Activated CD4-positive, alpha-beta T cell treated with anti-CD3 and anti-CD28 coated beads for 4 hours (primary cell): ENCODE results near the gene SLAMF7.

Source experiments
- DNase-seq, 2 donors: peaks; one replicate each; pipeline ENCODE4 v3.0.0-alpha.2; 2020

Gene SLAMF7

DNA sequence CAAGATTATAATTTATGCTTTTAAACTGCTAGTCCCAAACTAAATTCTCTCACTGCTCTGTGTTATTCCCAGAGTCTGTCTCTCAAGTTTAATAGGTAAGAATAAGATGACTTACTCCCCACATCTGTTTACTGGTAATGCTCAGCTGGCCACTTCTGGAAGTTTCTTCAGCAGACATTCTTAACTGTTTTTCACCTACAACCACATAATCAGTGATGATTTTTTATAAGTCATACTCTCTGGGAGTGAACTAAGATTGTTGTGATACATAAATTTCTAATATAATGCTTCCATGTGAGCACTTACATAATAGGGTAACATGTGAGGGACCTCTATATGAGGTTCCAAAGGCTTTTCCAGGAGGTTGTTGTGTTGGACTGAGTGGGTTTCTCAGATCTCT, 8.7 kb downstream of the SLAMF7 start:
- no peak for DNase-seq

DNA sequence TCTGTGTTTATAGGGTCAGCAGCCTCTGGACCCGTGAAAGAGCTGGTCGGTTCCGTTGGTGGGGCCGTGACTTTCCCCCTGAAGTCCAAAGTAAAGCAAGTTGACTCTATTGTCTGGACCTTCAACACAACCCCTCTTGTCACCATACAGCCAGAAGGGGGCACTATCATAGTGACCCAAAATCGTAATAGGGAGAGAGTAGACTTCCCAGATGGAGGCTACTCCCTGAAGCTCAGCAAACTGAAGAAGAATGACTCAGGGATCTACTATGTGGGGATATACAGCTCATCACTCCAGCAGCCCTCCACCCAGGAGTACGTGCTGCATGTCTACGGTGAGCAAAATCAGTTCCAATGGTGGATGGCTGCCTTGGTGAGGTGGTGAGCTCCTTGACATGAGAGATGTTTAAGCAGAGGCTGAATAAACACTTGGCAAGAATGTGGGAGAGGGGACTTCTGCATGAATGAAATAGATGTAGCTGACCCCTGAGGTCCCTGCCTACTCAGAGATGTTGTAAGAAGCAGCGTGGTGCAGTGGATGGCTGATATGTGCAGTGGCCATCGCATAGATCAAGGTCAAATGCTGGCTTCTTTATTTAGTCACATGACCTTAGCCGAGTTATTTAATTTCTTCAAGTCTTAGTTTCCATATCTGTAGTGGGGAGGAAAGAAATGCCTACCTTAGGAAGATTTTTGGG, 9.3 kb downstream of the SLAMF7 start:
- no peak for DNase-seq

DNA sequence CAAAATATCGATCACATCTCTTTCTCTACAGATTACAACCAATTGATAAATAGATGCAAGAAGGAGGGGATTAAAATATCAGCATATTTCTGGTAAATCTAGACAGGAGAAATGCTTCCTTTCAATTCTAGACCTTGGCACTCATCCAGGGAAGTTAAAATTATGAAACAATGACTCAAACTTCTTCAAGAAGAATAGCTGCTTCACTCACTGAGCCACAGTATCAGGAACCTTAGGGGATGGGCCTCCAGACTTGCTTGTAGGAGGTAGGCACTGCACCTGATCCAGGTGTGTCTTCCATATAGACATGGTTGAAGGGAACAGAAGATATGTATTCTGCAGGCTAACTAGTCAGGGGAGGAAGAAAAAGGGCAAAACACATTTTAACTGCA, 9.8 kb downstream of the SLAMF7 start:
- no peak for DNase-seq

DNA sequence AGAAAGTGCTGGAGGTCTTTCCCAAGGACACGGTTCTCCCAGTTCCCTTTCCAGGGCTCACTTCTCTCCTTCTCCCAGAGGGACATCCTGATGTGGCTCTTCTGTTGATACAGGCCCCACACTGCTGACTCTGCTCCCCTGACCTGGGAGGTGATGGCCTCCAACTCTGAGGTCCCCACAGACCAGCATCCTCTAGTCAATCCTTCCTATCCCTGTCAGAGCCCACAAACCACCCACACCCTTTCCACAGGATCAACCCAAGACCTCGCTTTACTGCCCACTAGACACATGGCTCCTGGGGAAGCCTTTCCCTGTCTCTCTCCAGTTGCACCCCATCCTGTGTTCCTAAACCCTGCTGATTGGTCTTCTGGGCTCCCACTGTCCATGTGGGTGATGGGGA, 11.6 kb downstream of the SLAMF7 start:
- DNase-seq: no peak

DNA sequence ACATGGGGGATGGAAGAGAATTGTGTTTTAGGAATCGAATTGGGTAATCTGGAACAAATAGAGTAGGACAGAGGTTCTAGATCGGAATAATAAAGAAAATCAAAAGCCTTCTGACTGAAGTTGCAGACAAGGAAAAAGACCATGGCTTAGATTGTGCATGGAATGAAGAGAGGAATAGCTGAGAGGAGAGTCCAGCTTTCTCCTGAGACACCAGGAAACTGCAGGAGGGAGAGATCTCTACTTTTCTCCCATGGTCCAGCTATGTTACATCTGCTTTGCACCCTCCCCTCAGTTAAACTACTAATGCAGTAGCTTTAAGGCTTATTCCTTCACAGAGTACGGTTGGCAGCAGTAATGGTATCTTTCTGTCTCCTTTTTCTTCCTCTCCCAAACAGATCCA, 13.4 kb downstream of the SLAMF7 start:
- DNase-seq: no peak

DNA sequence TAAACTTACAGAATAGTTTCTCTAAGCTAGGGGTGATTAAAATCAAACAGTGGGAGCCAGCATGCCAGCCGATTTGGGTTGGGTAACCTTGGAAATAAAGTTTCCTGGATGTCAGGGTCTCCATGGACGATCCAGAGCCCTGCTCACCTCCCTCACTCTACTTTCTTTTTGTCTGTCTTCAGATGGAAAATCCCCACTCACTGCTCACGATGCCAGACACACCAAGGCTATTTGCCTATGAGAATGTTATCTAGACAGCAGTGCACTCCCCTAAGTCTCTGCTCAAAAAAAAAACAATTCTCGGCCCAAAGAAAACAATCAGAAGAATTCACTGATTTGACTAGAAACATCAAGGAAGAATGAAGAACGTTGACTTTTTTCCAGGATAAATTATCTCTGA, 13.9 kb downstream of the SLAMF7 start:
- no peak for DNase-seq

DNA sequence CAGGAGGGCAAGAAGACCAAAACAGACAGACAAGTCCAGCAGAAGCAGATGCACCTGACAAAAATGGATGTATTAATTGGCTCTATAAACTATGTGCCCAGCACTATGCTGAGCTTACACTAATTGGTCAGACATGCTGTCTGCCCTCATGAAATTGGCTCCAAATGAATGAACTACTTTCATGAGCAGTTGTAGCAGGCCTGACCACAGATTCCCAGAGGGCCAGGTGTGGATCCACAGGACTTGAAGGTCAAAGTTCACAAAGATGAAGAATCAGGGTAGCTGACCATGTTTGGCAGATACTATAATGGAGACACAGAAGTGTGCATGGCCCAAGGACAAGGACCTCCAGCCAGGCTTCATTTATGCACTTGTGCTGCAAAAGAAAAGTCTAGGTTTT, 14.5 kb downstream of the SLAMF7 start:
- DNase-seq: no peak

DNA sequence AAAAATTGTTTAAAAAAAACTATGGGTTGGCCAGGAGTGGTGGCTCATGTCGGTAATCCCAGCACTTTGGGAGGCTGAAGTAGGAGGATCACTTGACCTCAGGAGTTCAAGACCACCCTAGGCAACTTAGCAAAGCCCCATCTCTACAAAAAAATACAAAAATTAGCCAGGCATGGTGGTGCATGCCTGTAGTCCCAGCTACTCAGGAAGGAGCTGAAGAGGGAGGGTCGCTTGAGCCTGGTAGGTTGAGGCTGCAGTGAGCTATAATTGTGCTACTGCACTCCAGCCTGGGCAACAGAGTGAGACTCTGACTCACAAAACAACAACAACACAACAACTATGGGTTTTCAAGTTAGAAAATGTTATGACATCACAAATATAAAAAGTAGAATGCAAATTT, 16.4 kb downstream of the SLAMF7 start:
- no peak for DNase-seq

DNA sequence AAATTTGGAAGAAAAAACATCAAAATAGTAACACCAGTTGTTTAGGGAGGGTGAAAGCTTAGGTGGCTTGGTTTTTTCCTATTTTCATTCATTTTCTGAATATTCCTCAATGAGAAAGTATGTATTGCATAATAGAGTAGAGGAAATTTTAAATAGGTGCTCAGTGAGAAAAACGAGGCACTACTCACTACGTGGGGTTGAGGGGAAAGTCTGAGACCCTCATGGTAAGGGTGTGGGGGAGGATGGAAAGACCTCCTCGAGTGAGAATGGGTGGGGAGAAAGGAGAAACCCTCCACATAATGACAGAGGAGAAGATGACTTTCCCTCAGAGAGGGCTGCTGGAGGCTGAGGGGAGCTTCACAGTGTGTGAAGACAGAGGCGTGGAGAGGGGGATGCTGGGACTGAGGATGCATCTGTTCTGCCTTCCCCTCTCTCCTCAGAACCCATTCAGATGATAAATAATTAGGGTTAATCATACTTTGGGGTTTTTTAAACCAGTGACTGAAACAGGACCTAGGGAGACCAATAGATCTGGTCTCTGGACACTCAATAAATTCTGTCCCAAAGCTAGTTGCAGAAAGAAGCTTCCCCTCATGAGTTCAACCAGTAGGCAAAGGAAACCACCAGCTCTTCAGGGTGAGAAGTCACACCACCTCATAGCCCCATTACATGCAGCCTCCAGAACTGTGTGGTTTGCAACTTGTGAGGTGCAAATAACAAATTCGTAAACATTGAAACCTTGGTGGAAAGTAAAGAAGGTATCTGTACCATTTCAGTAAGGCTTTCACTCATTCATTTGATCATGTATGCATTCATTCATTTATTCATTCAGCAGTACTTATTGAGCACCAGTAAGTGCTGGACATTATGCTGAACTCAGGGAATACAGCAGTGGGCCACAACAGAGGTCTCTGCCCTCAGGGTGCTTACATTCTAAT, 17.1 kb downstream of the SLAMF7 start:
- no peak for DNase-seq

DNA sequence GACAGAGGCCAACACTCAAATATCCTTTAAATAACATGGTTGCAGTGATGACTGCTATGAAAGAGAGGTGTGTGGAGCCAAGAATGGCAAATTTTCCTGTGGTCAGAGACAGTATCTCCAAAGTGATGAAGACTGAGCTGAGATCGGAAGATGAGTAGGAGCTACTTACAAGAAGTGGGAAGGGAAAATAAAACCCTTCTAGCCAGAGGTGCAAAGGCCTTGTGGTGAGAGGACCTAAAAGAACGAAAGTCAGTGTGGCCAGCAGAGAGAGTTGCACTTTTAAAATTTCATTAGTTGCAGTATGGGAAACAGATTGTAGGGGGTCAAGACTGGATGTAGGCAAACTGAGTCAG, 17.8 kb downstream of the SLAMF7 start:
- DNase-seq: no peak

DNA sequence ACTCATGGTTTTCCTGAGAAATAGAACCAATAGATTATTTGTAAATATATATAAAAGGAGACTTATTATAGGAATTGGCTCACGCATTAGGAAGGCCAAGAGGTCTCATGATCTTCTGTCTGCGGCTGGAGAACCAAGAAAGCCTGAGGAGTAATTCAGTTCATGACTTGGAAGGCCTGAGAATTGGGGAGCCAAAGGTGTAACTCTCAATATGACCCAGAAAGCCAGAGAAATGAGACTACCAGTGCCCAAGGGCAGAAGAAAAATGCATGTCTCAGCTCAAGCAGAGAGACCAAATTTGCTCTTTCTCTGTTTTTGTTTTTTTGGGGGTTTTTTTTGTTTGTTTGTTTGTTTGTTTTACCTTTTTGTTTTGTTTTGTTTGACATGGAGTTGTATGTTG, 19.5 kb downstream of the SLAMF7 start:
- DNase-seq: no peak

DNA sequence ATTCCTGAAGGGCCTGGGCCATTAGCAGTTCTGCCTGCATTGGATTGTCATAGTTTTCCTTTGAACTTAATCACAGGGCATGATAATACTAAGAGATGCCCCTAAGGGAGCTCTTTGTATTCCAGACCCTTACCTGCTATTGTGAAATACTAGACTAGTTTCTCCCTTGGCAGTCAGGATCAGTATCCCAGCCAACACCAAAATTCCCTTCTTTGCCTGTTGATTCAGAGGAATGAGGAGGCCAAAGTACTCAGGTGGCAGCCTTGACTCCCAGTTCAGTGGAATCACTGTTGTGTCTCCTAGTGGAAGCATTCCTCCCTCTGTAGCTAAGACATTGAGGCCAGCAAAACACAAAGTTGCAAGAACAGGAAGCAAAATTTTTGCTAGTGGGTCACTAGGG, 20.7 kb downstream of the SLAMF7 start:
- no peak for DNase-seq

DNA sequence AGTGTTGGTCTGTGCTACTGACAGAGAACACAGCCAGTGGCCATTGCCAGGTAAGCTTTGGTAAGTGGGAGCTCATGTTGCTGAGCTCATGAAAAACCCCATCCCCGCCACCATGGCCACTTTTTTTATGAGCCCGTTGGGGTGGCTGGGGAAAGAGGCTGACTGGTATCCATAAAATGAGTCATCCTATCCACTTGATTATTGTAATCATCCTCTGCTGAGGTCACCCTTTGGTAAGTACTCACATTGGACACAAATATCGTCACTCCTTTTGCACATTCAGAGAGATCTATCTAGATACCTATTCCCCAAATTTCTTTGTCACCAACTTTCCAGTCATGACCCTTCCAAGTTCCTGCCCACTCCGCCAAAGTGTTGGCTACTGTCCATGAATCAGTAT, 22.0 kb downstream of the SLAMF7 start:
- DNase-seq: no peak

DNA sequence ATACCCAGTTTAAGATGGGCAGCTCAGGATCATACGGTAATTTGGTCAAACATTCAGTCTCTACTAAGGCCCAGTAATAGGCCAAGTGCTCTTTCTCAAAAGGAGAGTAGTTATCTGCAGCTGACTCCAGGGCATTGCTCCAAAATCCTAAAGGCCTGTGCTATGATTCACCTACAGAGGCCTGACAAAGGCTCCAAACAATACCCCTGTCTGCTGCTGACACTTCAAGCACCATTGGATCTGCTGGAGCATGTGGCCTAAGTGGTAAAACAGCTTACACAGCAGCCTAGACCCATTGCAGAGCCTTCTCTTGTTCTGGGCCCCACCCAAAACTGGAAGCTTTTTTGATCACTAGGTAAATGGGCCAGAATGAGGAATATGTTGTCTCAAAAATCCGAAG, 22.8 kb downstream of the SLAMF7 start:
- DNase-seq: no peak

DNA sequence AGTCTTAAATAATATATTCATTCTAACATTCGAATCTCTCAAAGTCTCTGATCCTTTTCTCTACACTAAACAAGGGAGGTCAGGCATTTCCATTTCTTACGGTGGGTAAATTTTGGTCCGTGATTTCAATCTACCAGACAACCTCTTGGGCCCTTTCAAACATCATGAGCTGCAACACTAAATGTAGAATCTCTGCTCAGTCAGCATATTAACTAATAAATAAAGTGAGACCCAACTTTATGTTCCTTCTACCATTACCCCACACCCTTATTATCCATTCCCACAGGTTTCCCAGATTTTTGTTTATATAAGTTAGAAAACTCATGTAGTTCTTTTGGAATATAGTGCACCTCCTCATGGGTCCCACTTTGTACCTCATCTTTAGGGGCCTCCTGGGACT, 24.9 kb downstream of the SLAMF7 start:
- DNase-seq: no peak

DNA sequence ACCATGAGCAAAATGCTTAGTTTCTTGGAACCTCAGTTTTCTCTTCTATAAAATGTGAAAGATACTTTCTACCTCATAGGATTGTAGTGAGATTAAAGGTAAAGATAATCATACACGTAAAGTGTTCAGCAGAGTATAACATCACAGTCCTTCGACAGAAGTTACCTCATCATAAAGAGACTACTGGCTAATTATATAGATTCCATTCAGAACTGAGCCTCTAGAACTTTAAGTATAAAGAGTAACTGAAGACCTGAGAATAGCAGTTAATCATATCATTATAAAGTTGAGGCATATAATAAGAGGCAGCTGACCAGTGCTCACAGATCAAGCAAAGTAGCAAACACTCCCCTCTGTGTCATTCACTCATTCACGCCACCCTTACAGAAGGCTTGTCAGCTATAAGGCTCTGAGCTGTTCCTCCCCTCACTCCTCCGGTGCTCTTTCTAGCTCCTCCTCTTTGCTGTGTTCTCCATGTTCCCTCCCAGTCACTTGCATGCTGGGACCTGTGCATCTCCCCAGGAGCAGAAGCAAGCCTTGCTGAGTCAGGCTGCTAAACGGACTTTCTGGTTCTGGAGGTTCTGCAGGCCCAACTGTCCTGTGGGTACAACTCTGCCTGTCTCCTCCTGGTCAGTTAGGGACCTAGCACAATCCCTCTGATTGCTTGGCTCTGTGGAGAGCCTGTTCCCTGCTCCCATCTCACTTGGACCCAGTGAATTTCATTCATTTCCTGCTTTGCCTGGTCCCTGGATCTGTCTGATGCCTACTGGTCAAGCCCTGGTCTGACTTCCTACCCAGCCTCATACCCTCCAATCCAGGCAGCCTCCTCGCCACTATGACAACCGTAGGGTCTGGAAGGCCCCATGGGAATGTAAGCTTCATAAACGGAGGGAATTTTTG, 28.6 kb downstream of the SLAMF7 start:
- DNase-seq: peak; percentile 26 to 41

DNA sequence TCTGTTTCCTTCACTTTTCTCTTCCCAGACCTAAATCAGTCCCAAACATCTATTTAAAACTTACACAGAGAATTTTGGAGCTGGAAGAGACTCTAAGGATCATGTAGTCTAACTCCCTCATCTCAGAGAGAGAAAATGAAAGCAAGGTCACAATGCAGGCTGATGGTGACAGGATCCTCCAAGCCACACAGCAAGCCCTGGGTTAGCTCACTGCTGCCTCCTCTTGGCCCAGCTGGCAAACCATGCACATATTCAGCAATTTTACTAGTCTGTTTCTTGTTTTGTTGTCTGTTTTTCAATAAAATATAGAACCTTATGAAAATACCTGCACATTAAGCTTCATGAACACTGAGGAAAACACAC, 29.2 kb downstream of the SLAMF7 start:
- DNase-seq: peak; percentile 81 to 87

DNA sequence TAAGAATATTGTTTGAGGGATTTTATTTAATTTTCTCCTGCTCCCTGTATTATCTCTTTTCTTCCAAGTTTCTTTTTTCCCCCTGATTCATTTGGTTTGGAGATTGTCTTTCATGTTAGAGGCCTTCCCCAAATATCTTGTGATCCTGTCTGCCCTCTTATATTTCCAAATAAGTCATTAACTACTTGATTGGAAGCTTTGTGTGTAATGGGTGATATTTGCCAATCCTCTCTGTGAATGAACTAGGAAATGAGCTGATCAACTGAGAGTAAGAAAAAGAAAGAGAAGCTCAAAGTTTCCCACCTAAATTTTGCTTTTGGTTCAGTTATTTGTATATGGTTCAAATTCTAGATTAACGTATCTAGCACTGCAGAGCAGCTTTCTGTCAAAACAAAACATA, 33.3 kb downstream of the SLAMF7 start:
- DNase-seq: no peak

DNA sequence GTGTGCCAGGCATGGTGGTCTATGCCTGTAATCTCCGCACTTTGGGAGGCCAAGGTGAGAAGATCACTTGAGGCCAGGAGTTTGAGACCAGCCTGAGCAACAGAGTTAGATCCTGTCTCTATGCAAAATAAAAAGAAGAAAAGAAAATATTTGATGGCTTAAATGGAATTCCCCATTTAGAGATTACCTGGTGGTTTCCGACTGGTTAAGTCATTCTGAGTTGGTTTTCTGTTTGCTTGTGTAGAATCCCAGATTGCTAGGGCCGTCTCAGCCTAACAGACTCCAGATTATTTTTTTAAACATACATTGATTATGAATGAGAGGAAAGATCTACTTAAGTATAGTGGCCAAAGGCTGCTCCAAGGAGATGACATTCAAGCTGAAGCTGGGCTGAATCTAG, 34.0 kb downstream of the SLAMF7 start:
- DNase-seq: no peak

DNA sequence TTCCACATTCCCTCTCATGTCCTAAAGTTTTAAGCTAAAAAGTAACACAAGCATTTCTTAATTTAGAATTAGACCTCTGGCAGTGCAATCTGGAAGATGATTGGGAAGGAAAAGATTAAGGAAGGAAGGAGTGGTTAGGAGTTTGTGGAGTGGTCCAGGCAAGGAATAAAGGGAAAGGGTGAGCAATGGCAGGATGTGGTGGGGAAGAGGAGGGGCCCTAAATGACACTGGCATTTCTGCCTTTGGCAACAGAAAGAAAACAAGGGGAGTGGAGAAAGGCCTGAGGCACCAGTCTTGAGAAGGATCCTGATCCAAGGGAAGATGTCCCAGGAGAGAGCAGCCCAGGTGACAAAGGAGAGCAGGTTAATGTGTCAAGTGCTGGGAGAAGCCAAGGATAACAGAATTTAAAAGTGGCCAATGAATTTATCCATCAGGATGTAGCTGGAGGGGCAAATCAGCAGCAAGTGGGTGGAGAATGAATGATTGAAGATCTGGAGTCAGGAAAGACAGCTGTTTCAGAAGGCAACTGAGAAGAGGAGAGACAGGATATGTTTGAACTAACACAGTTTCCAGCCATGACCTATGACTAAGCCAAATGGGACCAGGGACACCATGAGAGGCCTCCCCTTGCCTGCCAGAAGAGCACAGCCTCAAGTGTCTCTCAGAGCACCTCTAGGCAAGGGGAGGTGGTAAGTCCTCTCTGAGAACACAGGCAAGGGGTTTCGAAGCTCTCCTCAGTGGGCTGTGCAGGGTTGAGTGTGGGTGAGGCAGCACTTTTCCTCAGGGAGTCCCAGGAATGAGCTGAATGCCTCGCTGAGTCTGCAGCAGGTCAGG, 36.1 kb downstream of the SLAMF7 start:
- no peak for DNase-seq

DNA sequence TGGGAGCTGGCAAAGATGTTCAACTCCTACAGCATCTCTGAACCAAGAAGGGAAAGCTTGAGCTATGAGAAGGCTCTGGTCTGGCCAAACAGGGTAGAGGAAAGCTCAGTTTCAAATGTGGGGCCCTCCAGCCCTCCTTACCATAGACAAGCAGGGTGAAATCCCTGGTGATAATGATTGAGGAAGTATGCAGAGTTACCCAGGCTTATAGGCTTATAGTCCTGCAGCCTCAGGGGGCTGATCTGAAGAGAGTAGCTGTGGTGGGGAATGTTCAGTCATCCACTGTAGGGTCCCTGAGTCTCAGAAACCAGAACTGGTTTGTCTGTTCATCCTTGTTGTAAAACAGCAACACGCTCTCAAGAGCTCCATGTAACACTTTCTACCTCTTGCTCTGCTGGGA, 37.1 kb downstream of the SLAMF7 start:
- DNase-seq: no peak

DNA sequence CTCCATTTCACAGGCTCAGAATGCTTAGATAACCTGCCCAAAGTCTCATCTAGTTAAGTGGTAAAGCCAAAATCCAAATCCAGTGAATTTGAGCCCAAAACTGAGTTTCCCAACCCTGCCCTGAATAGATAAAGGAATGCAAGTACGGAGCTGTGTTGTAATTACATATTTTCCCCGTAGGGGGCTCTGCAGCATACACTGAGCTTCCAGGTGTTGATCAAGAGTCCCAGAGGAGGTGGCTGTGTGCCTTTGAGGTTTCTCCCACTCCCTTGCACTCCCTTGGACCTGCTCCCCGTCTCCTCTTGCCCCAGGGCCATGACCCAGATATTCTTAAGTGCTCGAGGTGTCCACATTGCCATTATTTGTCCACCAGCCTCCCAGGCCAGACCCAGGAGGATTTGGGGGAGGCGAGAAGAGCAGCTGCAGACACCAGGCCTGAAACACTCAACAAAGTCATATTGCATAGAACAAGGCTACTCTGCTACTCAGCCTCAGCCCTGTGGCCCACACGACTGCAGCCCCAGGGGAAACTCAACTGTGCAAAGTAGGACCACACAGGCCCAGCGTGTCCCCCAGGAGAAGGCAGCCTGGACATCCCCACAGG, 38.5 kb downstream of the SLAMF7 start:
- DNase-seq: peak in 1 of 2 donors; percentile 61
